Liver (tissue), 9 donors: ENCODE measurements around the gene SFT2D2. TPM values are rescaled to one million over a fixed set of nuclear protein-coding genes. Genes with fewer than 3 reads are reported as not detected.

Experiments used
- DNase-seq: peaks from one replicate; pipeline ENCODE4 v3.0.0-alpha.2; 2017; ENCODE audit warnings: low spot score
- H3K27ac ChIP-seq, 2 donors: one replicate each; pipeline ENCODE4 v1.7.0; 2013; ENCODE audit warnings: inconsistent platforms in 2 of 2, low read length in 2 of 2, control low read depth in 1 of 2, low read depth in 1 of 2, mild to moderate bottlenecking in 1 of 2
- H3K27me3 ChIP-seq, 4 donors: one replicate each; pipeline versions ENCODE4 v1.6.1 to v1.7.0; 2013; ENCODE audit warnings: low read length in 3 of 4, inconsistent platforms in 1 of 4, mild to moderate bottlenecking in 1 of 4, moderate library complexity in 1 of 4; ENCODE audit not compliant: control insufficient read depth in 4 of 4, insufficient read depth in 4 of 4
- H3K36me3 ChIP-seq, 4 donors: one replicate each; pipeline versions ENCODE4 v1.6.1 to v1.7.0; 2013; ENCODE audit warnings: low read length in 3 of 4, mild to moderate bottlenecking in 3 of 4, low read depth in 1 of 4, moderate library complexity in 1 of 4; ENCODE audit not compliant: control insufficient read depth in 4 of 4, insufficient read depth in 3 of 4
- H3K4me1 ChIP-seq, 4 donors: one replicate each; pipeline versions ENCODE4 v1.6.1 to v1.7.0; 2013; ENCODE audit warnings: low read length in 3 of 4, mild to moderate bottlenecking in 3 of 4, moderate library complexity in 1 of 4; ENCODE audit not compliant: control insufficient read depth in 4 of 4, insufficient read depth in 4 of 4
- H3K4me3 ChIP-seq, 3 donors: one replicate each; pipeline versions ENCODE4 v1.6.1 to v1.7.0; 2013; ENCODE audit warnings: low read length in 3 of 3, control low read depth in 1 of 3, low read depth in 1 of 3, mild to moderate bottlenecking in 1 of 3
- H3K9ac ChIP-seq, 2 donors: one replicate each; pipeline ENCODE4 v1.7.0; 2013; ENCODE audit warnings: low read length in 2 of 2, mild to moderate bottlenecking in 2 of 2, moderate library complexity in 2 of 2, control low read depth in 1 of 2, low read depth in 1 of 2
- H3K9me3 ChIP-seq, 4 donors: one replicate each; pipeline versions ENCODE4 v1.6.1 to v1.7.0; 2013; ENCODE audit warnings: low read length in 3 of 4; ENCODE audit not compliant: control insufficient read depth in 4 of 4
- ATF3 ChIP-seq: IDR thresholded peaks from 2 replicates; pipeline ENCODE4 v1.6.1; 2016; ENCODE audit warnings: antibody characterized with exemption
- EGR1 ChIP-seq, 2 donors: IDR thresholded peaks; 2 replicates each; pipeline ENCODE4 v1.6.1; 2016 to 2018; ENCODE audit warnings: antibody characterized with exemption in 2 of 2, low read depth in 2 of 2
- FOXA1 ChIP-seq: IDR thresholded peaks from 2 replicates; pipeline ENCODE4 v1.6.1; 2016; ENCODE audit warnings: antibody characterized with exemption
- GABPA ChIP-seq, 2 donors: IDR thresholded peaks in 1 of 2; conservative IDR thresholded peaks in 1 of 2; 2 replicates each; pipeline ENCODE4 v1.6.1; 2016; ENCODE audit warnings: antibody characterized with exemption in 2 of 2, mild to moderate bottlenecking in 1 of 2, moderate library complexity in 1 of 2
- HNF4A ChIP-seq, 2 donors: conservative IDR thresholded peaks; 2 replicates each; pipeline ENCODE4 v1.6.1; 2016; ENCODE audit warnings: antibody characterized with exemption in 2 of 2, mild to moderate bottlenecking in 2 of 2
- HNF4G ChIP-seq: IDR thresholded peaks from 2 replicates; pipeline ENCODE4 v1.6.1; 2016; ENCODE audit warnings: antibody characterized with exemption
- JUND ChIP-seq, 2 donors: IDR thresholded peaks; 2 replicates each; pipeline ENCODE4 v1.6.1; 2016; ENCODE audit warnings: antibody characterized with exemption in 2 of 2
- MAX ChIP-seq: IDR thresholded peaks from 2 replicates; pipeline ENCODE4 v1.6.1; 2016; ENCODE audit warnings: antibody characterized with exemption
- NR2F2 ChIP-seq: IDR thresholded peaks from 2 replicates; pipeline ENCODE4 v1.6.1; 2016; ENCODE audit warnings: antibody characterized with exemption
- RAD21 ChIP-seq, 2 donors: IDR thresholded peaks; 2 replicates each; pipeline ENCODE4 v1.6.1; 2016; ENCODE audit warnings: antibody characterized with exemption in 2 of 2, mild to moderate bottlenecking in 2 of 2
- RXRA ChIP-seq, 2 donors: IDR thresholded peaks; 2 replicates each; pipeline ENCODE4 v1.6.1; 2017 to 2018; ENCODE audit warnings: antibody characterized with exemption in 2 of 2, mild to moderate bottlenecking in 1 of 2
- TAF1 ChIP-seq: conservative IDR thresholded peaks from 2 replicates; pipeline ENCODE4 v1.6.1; 2016; ENCODE audit warnings: antibody characterized with exemption, mild to moderate bottlenecking
- YY1 ChIP-seq: IDR thresholded peaks from 2 replicates; pipeline ENCODE4 v1.6.1; 2016; ENCODE audit warnings: antibody characterized with exemption, mild to moderate bottlenecking
- ZBTB33 ChIP-seq: IDR thresholded peaks from 2 replicates; pipeline ENCODE4 v1.6.1; 2016; ENCODE audit warnings: antibody characterized with exemption
- WGBS: extraction: QIAGEN DNeasy Blood & Tissue Kit; methylation state at CpG from one replicate; pipeline ENCODE4 v1.1.7; 2013; 5-methylcytosine and 5-hydroxymethylcytosine counted together
- polyA plus RNA-seq, 2 donors: library from polyadenylated mRNA; stranded (reverse) in 1 of 2; unstranded in 1 of 2; fragments of 200-250 nt in 1 of 2; fragments of >200 nt in 1 of 2; fragmentation: Nextera tagmentation in 1 of 2; extraction: Ambion mirVana in 1 of 2; gene quantifications; one replicate each; pipeline versions ENCODE4 v1.2.1 to v1.2.3, GENCODE V29; 2013 to 2015
- total RNA-seq, 2 donors: library from RNA; depleted of rRNA; stranded (reverse); fragments of >200 nt; gene quantifications; one replicate each; pipeline ENCODE4 v1.2.3, GENCODE V29; 2014
- TF ChIP-seq, protein P1 (sequence below): IDR thresholded peaks from 2 replicates; pipeline ENCODE4 v1.6.1; 2016; ENCODE audit warnings: antibody characterized with exemption, mild to moderate bottlenecking
- TF ChIP-seq, protein P2 (sequence below): fragments of 150-350 bp; IDR thresholded peaks from 2 replicates; pipeline ENCODE4 v1.5.1; 2017; ENCODE audit warnings: improper control_type of control experiment, low read depth, low read length; ENCODE audit not compliant: missing input control
- donor health status: healthy.
- donor health status: healthy.
- donor health status: healthy.
- donor health status: healthy.
- donor health status: healthy.

The SFT2D2 gene
- total and polyA plus RNA-seq, 4 donors = 3.8 to 34.6 (median 25.4) TPM

DNA sequence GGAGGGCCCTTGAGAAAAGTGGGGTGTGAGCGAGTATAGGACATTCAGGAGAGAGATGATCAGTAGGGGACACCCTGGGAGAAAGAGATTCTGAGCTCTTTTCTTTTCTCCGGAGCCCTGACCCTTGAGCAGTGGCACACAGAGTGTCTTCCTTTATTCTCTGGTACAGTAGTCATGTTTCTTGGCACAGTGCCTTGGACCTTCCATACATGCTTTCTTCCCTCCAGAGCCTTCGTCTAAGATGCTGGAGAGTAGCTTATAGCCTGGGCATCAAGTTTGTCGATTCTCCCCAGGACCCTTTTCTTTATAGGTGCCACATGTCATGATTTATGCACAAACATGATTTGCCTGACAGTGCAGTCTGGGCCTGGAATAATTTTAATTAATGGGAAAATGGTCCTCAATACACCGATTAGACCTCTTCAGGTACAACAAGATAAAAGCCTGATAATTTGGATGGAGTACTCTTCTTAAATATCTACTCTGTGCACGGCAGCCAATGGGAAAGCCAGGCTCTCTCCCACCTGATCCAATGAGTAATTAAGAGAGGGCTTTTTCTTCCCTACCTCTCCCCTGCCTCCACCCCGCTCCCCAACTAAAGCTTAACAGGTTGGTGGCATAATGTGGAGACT, 54.6 kb downstream of the SFT2D2 start, which contains the start of gene TBX19 (continued):
- TF ChIP-seq, protein P1, sequence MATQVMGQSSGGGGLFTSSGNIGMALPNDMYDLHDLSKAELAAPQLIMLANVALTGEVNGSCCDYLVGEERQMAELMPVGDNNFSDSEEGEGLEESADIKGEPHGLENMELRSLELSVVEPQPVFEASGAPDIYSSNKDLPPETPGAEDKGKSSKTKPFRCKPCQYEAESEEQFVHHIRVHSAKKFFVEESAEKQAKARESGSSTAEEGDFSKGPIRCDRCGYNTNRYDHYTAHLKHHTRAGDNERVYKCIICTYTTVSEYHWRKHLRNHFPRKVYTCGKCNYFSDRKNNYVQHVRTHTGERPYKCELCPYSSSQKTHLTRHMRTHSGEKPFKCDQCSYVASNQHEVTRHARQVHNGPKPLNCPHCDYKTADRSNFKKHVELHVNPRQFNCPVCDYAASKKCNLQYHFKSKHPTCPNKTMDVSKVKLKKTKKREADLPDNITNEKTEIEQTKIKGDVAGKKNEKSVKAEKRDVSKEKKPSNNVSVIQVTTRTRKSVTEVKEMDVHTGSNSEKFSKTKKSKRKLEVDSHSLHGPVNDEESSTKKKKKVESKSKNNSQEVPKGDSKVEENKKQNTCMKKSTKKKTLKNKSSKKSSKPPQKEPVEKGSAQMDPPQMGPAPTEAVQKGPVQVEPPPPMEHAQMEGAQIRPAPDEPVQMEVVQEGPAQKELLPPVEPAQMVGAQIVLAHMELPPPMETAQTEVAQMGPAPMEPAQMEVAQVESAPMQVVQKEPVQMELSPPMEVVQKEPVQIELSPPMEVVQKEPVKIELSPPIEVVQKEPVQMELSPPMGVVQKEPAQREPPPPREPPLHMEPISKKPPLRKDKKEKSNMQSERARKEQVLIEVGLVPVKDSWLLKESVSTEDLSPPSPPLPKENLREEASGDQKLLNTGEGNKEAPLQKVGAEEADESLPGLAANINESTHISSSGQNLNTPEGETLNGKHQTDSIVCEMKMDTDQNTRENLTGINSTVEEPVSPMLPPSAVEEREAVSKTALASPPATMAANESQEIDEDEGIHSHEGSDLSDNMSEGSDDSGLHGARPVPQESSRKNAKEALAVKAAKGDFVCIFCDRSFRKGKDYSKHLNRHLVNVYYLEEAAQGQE = no peak
- TF ChIP-seq FOXA1 (no peak), RXRA (IDR thresholded peaks at IDR 0.05) (no peak)

DNA sequence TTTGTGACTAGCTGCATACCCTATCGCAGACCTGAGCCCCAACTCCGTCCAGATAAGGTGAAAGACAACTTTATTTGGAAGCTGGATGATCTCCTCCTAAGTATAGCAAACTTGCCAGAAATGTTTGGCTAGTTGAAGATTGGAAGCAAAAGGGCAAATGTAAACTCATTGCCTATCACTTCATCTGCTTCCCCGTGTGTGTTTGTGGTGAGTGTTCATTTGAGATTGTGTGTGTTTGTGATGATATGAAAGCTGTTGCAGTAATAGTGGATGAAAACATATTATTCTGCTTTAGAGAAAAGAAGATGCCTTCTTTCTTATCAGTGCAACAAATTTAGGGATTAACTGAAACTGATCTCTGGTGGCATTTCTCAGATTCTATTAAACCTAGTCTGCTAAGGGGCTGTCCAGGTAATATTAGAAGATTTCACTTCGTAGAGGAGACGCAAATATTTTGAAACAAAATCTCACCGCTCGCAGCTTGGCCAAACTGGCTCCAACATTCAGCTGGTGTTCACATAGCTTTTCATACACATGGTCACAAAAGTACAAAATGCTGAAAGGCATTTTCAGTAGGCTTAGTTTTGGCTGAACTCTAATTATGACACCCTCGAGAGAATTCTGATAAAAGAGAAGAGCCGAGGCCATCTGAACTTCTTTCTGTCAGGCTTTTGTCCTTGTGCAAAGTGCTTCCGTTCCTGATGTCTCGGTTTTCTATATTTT, 56.0 kb downstream of the SFT2D2 start:
- no peak overlapping the region for H3K4me3 ChIP-seq

More for the DNA sequence above, 56.0 kb downstream of the SFT2D2 start:
- Histone ChIP-seq H3K27me3 (no peaks in the 10 kb centered on the region), H3K9me3 (no peaks in the 10 kb centered on the region), H3K27ac (no peak overlapping the region), H3K36me3 (no peaks in the 10 kb centered on the region), H3K9ac (no peak overlapping the region), H3K4me1 (no peaks in the 10 kb centered on the region)
- TF ChIP-seq RAD21 (IDR thresholded peaks at IDR 0.05) (no peak), FOXA1 (no peak), NR2F2 (no peak), YY1 (no peak), HNF4G (no peak), EGR1 (IDR thresholded peaks at IDR 0.05; ENCODE audit: low read depth in 2 of 2) (no peak), GABPA (IDR thresholded peaks at IDR 0.05 in 1 of 2, conservative IDR thresholded peaks at IDR 0.05 in 1 of 2) (no peak), MAX (no peak), HNF4A (conservative IDR thresholded peaks at IDR 0.05) (no peak), TAF1 (no peak), ZBTB33 (no peak), ATF3 (no peak), JUND (IDR thresholded peaks at IDR 0.05) (no peak), RXRA (IDR thresholded peaks at IDR 0.05) (no peak)
- TF ChIP-seq, protein P1 = no peak
- TF ChIP-seq, protein P2, sequence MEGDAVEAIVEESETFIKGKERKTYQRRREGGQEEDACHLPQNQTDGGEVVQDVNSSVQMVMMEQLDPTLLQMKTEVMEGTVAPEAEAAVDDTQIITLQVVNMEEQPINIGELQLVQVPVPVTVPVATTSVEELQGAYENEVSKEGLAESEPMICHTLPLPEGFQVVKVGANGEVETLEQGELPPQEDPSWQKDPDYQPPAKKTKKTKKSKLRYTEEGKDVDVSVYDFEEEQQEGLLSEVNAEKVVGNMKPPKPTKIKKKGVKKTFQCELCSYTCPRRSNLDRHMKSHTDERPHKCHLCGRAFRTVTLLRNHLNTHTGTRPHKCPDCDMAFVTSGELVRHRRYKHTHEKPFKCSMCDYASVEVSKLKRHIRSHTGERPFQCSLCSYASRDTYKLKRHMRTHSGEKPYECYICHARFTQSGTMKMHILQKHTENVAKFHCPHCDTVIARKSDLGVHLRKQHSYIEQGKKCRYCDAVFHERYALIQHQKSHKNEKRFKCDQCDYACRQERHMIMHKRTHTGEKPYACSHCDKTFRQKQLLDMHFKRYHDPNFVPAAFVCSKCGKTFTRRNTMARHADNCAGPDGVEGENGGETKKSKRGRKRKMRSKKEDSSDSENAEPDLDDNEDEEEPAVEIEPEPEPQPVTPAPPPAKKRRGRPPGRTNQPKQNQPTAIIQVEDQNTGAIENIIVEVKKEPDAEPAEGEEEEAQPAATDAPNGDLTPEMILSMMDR = no peak
- WGBS = 92% methylated on average over 11 of the region's 11 CpGs
- DNase-seq = no peak
